ENCODE measurements around the gene P2RY8.
"Not testable (repeated sequence)": the region's sequence is repeated elsewhere in the genome, so short reads cannot be mapped to it uniquely, and the experiment has no call there.

Gene P2RY8

GRCh38 chrX:1475881-1476280 is 61.1 kb downstream of the P2RY8 start:
- no peak overlapping the region for H3K4me3 ChIP-seq (ENCODE audit: low read length)
- no peak overlapping the region for H3K9ac ChIP-seq (ENCODE audit: low read length)
- no peaks in the 10 kb centered on the region for H3K4me1 ChIP-seq (ENCODE audit: control insufficient read depth, insufficient read depth, low read length)
- H3K36me3 ChIP-seq (ENCODE audit: control insufficient read depth, insufficient read depth, low read length): no peaks in the 10 kb centered on the region
- no peaks in the 10 kb centered on the region for H3K27me3 ChIP-seq (ENCODE audit: control insufficient read depth, insufficient read depth, low read length)
- H3K27ac ChIP-seq (ENCODE audit: low read depth, low read length): no peak overlapping the region

GRCh38 chrX:1475481-1475880 is 61.5 kb downstream of the P2RY8 start:
- Histone ChIP-seq H3K27ac (ENCODE audit: low read depth, low read length) (no peak overlapping the region), H3K27me3 (ENCODE audit: control insufficient read depth, insufficient read depth, low read length) (no peaks in the 10 kb centered on the region), H3K4me3 (ENCODE audit: low read length) (no peak overlapping the region), H3K36me3 (ENCODE audit: control insufficient read depth, insufficient read depth, low read length) (no peaks in the 10 kb centered on the region), H3K9ac (ENCODE audit: low read length) (no peak overlapping the region), H3K4me1 (ENCODE audit: control insufficient read depth, insufficient read depth, low read length) (no peaks in the 10 kb centered on the region)

DNA sequence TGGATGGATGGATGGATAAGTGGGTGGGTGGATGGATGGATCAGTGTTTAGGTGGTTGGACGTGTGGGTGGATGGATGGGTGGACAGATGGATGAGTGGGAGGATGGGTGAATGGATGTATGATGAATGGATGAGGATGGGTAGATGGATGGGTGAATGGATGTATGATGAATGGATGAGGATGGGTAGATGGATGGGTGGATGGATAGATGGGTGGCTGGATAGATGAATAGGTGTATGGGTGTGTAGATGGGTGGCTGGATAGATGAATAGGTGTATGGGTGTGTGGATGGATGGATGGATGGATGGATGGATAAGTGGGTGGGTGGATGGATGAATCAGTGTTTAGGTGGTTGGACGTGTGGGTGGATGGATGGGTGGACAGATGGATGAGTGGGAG is 62.4 kb downstream of the P2RY8 start:
- H3K4me3 ChIP-seq (ENCODE audit: low read length); H3K4me1 ChIP-seq (ENCODE audit: control insufficient read depth, insufficient read depth, low read length): not testable (repeated sequence)

GRCh38 chrX:1472975-1473374 is 64.0 kb downstream of the P2RY8 start:
- Histone ChIP-seq H3K36me3 (ENCODE audit: control insufficient read depth, insufficient read depth, low read length) (no peaks in the 10 kb centered on the region), H3K27me3 (ENCODE audit: control insufficient read depth, insufficient read depth, low read length) (no peaks in the 10 kb centered on the region), H3K4me1 (ENCODE audit: control insufficient read depth, insufficient read depth, low read length) (no peaks in the 10 kb centered on the region), H3K9ac (ENCODE audit: low read length) (no peak overlapping the region), H3K4me3 (ENCODE audit: low read length) (no peak overlapping the region), H3K27ac (ENCODE audit: low read depth, low read length) (no peak overlapping the region)

More for the DNA sequence above, 62.4 kb downstream of the P2RY8 start:
- not testable (repeated sequence) for H3K9ac ChIP-seq (ENCODE audit: low read length); H3K27ac ChIP-seq (ENCODE audit: low read depth, low read length); H3K27me3 ChIP-seq (ENCODE audit: control insufficient read depth, insufficient read depth, low read length); H3K36me3 ChIP-seq (ENCODE audit: control insufficient read depth, insufficient read depth, low read length)

DNA sequence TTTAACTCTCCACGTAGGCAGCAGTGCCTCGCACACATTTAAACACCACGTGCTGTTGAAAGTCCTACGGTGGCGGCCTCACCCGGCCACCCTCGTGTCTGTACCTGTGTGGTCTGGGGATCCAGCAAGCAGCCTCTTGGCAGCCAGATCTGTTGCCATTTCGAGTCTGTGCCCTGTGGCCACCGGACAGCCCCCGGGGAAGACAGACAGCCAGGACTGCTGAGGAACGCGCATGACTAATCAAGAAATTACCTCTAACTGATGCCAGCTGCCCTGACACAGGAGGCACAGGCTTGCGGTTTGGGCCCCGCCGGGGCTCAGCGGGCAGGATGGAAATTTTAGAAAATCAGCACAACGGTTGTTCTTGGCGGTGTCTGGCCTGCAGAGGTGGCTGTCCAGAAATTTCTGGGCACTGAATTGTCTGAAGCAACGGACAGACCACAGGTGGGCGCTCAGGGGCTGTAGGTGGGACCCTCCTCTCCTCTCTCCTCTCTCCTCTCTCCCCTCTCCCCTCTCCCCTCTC is 68.7 kb downstream of the P2RY8 start:
- no peaks in the 10 kb centered on the region for H3K36me3 ChIP-seq (ENCODE audit: control insufficient read depth, insufficient read depth, low read length)
- no peak overlapping the region for H3K27ac ChIP-seq (ENCODE audit: low read depth, low read length)
- no peaks in the 10 kb centered on the region for H3K4me1 ChIP-seq (ENCODE audit: control insufficient read depth, insufficient read depth, low read length)
- no peak overlapping the region for H3K9ac ChIP-seq (ENCODE audit: low read length)
- no peak overlapping the region for H3K4me3 ChIP-seq (ENCODE audit: low read length)
- no peaks in the 10 kb centered on the region for H3K27me3 ChIP-seq (ENCODE audit: control insufficient read depth, insufficient read depth, low read length)

GRCh38 chrX:1466971-1467561 is 69.9 kb downstream of the P2RY8 start:
- Histone ChIP-seq H3K27ac (ENCODE audit: low read depth, low read length) (no peak overlapping the region), H3K4me1 (ENCODE audit: control insufficient read depth, insufficient read depth, low read length) (no peaks in the 10 kb centered on the region), H3K36me3 (ENCODE audit: control insufficient read depth, insufficient read depth, low read length) (no peaks in the 10 kb centered on the region), H3K4me3 (ENCODE audit: low read length) (no peak overlapping the region), H3K27me3 (ENCODE audit: control insufficient read depth, insufficient read depth, low read length) (no peaks in the 10 kb centered on the region), H3K9ac (ENCODE audit: low read length) (no peak overlapping the region)

- no peaks in the 10 kb centered on the region for H3K27me3 ChIP-seq (ENCODE audit: control insufficient read depth, insufficient read depth, low read length)
- no peaks in the 10 kb centered on the region for H3K4me1 ChIP-seq (ENCODE audit: control insufficient read depth, insufficient read depth, low read length)
- H3K9ac ChIP-seq (ENCODE audit: low read length): no peak overlapping the region
- no peak overlapping the region for H3K4me3 ChIP-seq (ENCODE audit: low read length)
- no peaks in the 10 kb centered on the region for H3K36me3 ChIP-seq (ENCODE audit: control insufficient read depth, insufficient read depth, low read length)
- H3K27ac ChIP-seq (ENCODE audit: low read depth, low read length): no peak overlapping the region
Measured at GRCh38 chrX:1466232-1466661, 70.7 kb downstream of the P2RY8 start.

DNA sequence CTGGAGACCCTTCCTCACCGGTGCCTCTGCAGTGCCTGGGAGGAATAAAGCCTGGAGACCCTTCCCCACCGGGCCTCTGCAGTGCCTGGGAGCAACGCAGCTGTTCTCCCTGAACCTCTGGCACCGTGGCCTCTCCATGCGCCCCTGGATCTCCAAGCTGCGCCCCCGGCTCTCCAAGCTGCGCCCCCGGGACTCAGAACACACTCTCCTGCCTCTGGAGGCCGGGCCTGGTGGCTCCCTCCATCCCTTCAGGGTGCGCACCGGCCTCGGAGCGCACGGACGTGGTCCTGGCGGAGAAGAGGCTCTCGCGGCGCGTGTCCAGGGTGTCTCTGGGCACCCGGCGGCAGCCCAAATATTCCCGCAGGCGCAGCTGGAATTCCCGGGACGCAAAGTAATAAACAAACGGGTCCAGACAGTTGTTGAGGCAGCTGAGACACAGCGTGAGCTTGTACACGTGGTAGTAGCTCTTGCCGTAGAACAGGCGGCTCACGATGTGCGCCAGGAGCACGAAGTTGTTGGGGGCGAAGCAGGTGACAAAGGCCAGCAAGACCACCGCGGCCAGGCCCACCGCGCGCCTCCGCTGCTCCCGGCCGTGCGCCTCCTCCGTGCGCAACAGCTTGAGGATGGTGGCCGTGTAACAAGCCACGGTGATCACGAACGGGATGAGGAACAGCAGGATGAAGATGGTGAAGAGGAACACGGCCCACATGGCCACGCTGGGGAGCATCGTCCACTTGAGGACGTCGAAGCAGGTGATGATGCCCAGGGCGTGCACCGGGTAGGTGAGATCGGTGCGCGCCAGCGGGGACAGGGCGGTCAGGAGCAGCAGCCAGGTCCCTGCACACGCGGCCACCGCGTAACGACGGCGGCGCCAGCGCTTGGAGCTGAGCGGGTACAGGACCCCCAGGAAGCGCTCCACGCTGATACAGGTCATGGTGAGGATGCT is 71.4 kb downstream of the P2RY8 start:
- Histone ChIP-seq H3K9ac (ENCODE audit: low read length) (no peak overlapping the region), H3K4me1 (ENCODE audit: control insufficient read depth, insufficient read depth, low read length) (no peaks in the 10 kb centered on the region), H3K27ac (ENCODE audit: low read depth, low read length) (no peak overlapping the region), H3K27me3 (ENCODE audit: control insufficient read depth, insufficient read depth, low read length) (no peaks in the 10 kb centered on the region), H3K36me3 (ENCODE audit: control insufficient read depth, insufficient read depth, low read length) (no peaks in the 10 kb centered on the region), H3K4me3 (ENCODE audit: low read length) (no peak overlapping the region)

- no peaks in the 10 kb centered on the region for H3K27me3 ChIP-seq (ENCODE audit: control insufficient read depth, insufficient read depth, low read length)
Measured at GRCh38 chrX:1464971-1465285, 72.1 kb downstream of the P2RY8 start.

DNA sequence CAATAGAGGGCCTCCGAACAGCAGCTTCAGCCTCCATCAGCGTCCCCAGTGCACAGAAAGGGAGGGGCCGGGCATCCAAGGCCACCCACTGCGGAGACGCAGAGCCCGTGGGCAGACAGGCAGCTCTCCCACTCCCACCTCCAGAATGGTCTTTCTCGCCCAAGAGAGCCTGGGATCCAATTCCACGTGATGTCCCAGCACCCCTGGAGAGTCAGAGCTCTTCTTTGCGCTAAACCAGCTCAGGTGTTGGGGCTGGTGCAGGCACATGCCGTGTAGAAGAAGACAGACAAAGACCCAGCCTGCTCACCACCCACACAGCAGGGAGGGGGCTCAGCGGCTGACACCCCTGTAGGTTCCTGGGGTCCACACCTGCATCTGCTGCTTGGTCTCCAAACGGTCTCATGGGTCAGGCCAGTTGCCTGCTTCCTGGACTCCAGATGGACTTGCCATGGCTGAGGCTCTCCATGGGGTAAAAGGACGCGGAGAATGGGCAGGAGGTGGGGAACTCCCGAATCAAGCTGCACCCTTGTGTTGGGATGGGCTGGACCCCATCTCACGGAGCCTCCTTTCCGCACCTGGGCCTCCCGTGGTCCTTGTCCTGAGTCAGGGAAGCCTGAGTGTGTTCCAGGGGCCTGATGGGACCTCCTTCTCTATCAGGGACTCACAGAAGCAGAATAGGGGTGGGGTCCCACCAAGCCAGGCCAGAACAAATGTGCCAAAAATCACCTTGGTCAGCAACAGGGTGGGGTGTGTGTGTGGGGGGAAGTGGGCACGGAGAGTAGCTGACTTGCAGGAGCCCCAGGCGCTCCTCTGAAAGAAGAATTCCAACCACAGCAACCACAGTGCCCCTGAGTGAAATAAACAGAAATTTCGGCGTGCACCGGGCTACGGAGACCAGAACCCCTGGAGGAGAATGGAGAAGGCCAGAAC is 72.7 kb downstream of the P2RY8 start:
- Histone ChIP-seq H3K4me3 (ENCODE audit: low read length) (no peak overlapping the region), H3K27ac (ENCODE audit: low read depth, low read length) (no peak overlapping the region), H3K27me3 (ENCODE audit: control insufficient read depth, insufficient read depth, low read length) (no peaks in the 10 kb centered on the region)

More at GRCh38 chrX:1464971-1465285, 72.1 kb downstream of the P2RY8 start:
- Histone ChIP-seq H3K9ac (ENCODE audit: low read length) (no peak overlapping the region), H3K36me3 (ENCODE audit: control insufficient read depth, insufficient read depth, low read length) (no peaks in the 10 kb centered on the region), H3K4me1 (ENCODE audit: control insufficient read depth, insufficient read depth, low read length) (no peaks in the 10 kb centered on the region), H3K4me3 (ENCODE audit: low read length) (no peak overlapping the region), H3K27ac (ENCODE audit: low read depth, low read length) (no peak overlapping the region)

GRCh38 chrX:1463581-1463980 is 73.4 kb downstream of the P2RY8 start:
- Histone ChIP-seq H3K4me1 (ENCODE audit: control insufficient read depth, insufficient read depth, low read length) (no peaks in the 10 kb centered on the region), H3K27me3 (ENCODE audit: control insufficient read depth, insufficient read depth, low read length) (no peaks in the 10 kb centered on the region), H3K36me3 (ENCODE audit: control insufficient read depth, insufficient read depth, low read length) (no peaks in the 10 kb centered on the region), H3K9ac (ENCODE audit: low read length) (no peak overlapping the region), H3K27ac (ENCODE audit: low read depth, low read length) (no peak overlapping the region), H3K4me3 (ENCODE audit: low read length) (no peak overlapping the region)

More for the DNA sequence above, 72.7 kb downstream of the P2RY8 start:
- no peak overlapping the region for H3K9ac ChIP-seq (ENCODE audit: low read length)
- H3K4me1 ChIP-seq (ENCODE audit: control insufficient read depth, insufficient read depth, low read length): no peaks in the 10 kb centered on the region
- no peaks in the 10 kb centered on the region for H3K36me3 ChIP-seq (ENCODE audit: control insufficient read depth, insufficient read depth, low read length)

Data from rectal smooth muscle tissue (tissue), 1 donor.